NCI-H2171 (cell line): ENCODE data around the gene STT3B.
A peak's percentile ranks its signal among the peaks of the same experiment; 100 is the strongest.

Experiments used
- DNase-seq: peaks from one replicate; lab custom pipeline; 2025; lab: John Stamatoyannopoulos, UW

The STT3B gene

GRCh38 chr3:31521468-31521867 is 11.3 kb upstream of the STT3B start:
- DNase-seq: no peak

GRCh38 chr3:31522152-31522551 is 10.6 kb upstream of the STT3B start:
- DNase-seq: no peak

- DNase-seq: no peak
These were observed 9.2 kb upstream of the STT3B start for GRCh38 chr3:31523543-31523942.

- DNase-seq: no peak
These were observed 7.2 kb upstream of the STT3B start for GRCh38 chr3:31525532-31525931.

- DNase-seq: no peak
These were observed 3.3 kb upstream of the STT3B start for GRCh38 chr3:31529421-31529820.

- DNase-seq: no peak
These were observed 2.4 kb upstream of the STT3B start for GRCh38 chr3:31530039-31530959.

GRCh38 chr3:31530960-31531335 is 1.8 kb upstream of the STT3B start:
- no peak for DNase-seq

GRCh38 chr3:31531452-31531991 is 1.2 kb upstream of the STT3B start:
- DNase-seq: no peak

GRCh38 chr3:31531992-31532586 is 636 bp upstream of the STT3B start:
- DNase-seq: peak; percentile 88

GRCh38 chr3:31533169-31534064 is 692 bp downstream of the STT3B start:
- DNase-seq: no peak

- DNase-seq: no peak
These were observed 1.3 kb downstream of the STT3B start for GRCh38 chr3:31534065-31534425.

GRCh38 chr3:31536497-31536896 is 3.8 kb downstream of the STT3B start:
- no peak for DNase-seq

- DNase-seq: no peak
These were observed 6.1 kb downstream of the STT3B start for GRCh38 chr3:31538801-31539200.

GRCh38 chr3:31539275-31539674 is 6.5 kb downstream of the STT3B start:
- no peak for DNase-seq

- DNase-seq: no peak
These were observed 8.4 kb downstream of the STT3B start for GRCh38 chr3:31541089-31541488.

- no peak for DNase-seq
These were observed 9.5 kb downstream of the STT3B start for GRCh38 chr3:31542246-31542645.

- no peak for DNase-seq
These were observed 10.7 kb downstream of the STT3B start for GRCh38 chr3:31543375-31543774.

- no peak for DNase-seq
These were observed 11.9 kb downstream of the STT3B start for GRCh38 chr3:31544634-31545033.

- no peak for DNase-seq
These were observed 13.4 kb downstream of the STT3B start for GRCh38 chr3:31546162-31546561.

GRCh38 chr3:31546725-31547124 is 14.0 kb downstream of the STT3B start:
- DNase-seq: no peak

GRCh38 chr3:31550452-31551251 is 17.9 kb downstream of the STT3B start:
- DNase-seq: no peak

- DNase-seq: no peak
These were observed 18.9 kb downstream of the STT3B start for GRCh38 chr3:31551646-31552045.
